ENCODE measurements around the gene CREBBP. TPM values are rescaled to one million over a fixed set of nuclear protein-coding genes. Genes with fewer than 3 reads are reported as not detected.

The CREBBP gene
- total and polyA plus RNA-seq, 9 of the 15 experiments (the other 6 are each of a cell fraction or from before 2014, with no cell fraction given), result 0.70 to 24.8 (median 5.6) TPM

DNA sequence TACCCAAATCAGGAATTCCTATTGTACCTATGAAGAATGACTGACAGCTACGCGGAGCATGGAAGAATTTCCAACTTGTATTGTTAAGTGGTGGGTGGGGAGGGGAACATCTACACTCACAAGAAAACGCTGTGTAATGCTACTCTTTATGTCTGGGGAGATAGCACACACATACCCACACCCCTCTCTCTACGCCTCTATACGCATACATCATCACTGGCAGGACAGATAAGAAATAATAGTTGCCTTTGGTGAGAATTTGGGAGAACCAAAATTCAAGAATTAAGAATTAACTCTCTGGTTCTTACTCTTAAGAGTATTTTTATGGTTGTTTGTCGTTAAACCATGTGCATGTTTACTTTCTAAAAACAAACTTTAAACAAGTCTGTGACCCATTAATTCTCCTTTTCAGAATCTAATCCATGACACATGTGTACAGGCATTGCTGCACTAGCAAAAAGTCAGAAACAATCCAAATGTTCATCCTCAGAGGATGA lies 33.9 kb downstream of the CREBBP start (continued):
- TF ChIP-seq MAZ (CRISPR knock-in tag; conservative IDR thresholded peaks at IDR 0.05 in 1 of 2, IDR thresholded peaks at IDR 0.05 in 1 of 2) (peak; percentile 16 to 64; a peak in 3 of 4 replicates), NRF1 (conservative IDR thresholded peaks at IDR 0.05 in 1 of 2, IDR thresholded peaks at IDR 0.05 in 1 of 2) (peak; percentile 10 to 36; a peak in 2 of 4 replicates), KLF13 (tag; IDR thresholded peaks at IDR 0.05; ENCODE audit: borderline replicate concordance, low read depth) (peak; percentile 45; the same call in 1 of the 2 replicates), LEF1 (IDR thresholded peaks at IDR 0.05) (peak; percentile 81), TRIM28 (IDR thresholded peaks at IDR 0.05) (peak; percentile 15; the same call in 1 of the 2 replicates), CUX1 (CRISPR knock-in tag; IDR thresholded peaks at IDR 0.05) (peak; percentile 21; the same call in 1 of the 2 replicates)

Data from K562 (cell line).